NT2/D1 (cell line): ENCODE measurements around the gene BMAL1.

Source experiments
- SUZ12 ChIP-seq: IDR thresholded peaks from 2 replicates; pipeline ENCODE4 v1.6.1; 2011; ENCODE audit not compliant: insufficient read length, insufficient read depth; ENCODE audit errors: extremely low read depth
- YY1 ChIP-seq: IDR thresholded peaks from 2 replicates; pipeline ENCODE4 v1.6.1; 2011; ENCODE audit not compliant: insufficient read length, insufficient read depth

- no peak for TF ChIP-seq SUZ12
- TF ChIP-seq YY1: no peak
Measured at GRCh38 chr11:13364388-13364787, 86.8 kb downstream of the BMAL1 start.
